GM12878 (cell line): ENCODE results near the gene HMBS.

Source experiments
- BRCA1 ChIP-seq: IDR thresholded peaks from 2 replicates; pipeline ENCODE4 v1.6.1; 2011; ENCODE audit warnings: low read depth, low read length, improper control_type of control experiment
- CHD1 ChIP-seq: IDR thresholded peaks from 2 replicates; pipeline ENCODE4 v1.6.1; 2012; ENCODE audit warnings: low read depth, low read length, improper control_type of control experiment
- EZH2 ChIP-seq: IDR thresholded peaks from 2 replicates; pipeline ENCODE4 v1.6.1; 2012; ENCODE audit warnings: low read depth, mild to moderate bottlenecking, control low read depth, inconsistent platforms, low read length, borderline replicate concordance; ENCODE audit not compliant: control insufficient read depth
- LARP7 ChIP-seq: fragments of 450-650 bp; IDR thresholded peaks from 2 replicates; pipeline ENCODE4 v1.6.1; 2017; ENCODE audit warnings: mild to moderate bottlenecking
- PBX3 ChIP-seq: IDR thresholded peaks from 2 replicates; pipeline ENCODE4 v1.6.1; 2011; ENCODE audit warnings: mild to moderate bottlenecking, low read depth, low read length, moderate library complexity; ENCODE audit not compliant: insufficient replicate concordance
- PML ChIP-seq: IDR thresholded peaks from 2 replicates; pipeline ENCODE4 v1.6.1; 2012; ENCODE audit warnings: low read length, inconsistent platforms
- REST ChIP-seq: IDR thresholded peaks from 2 replicates; pipeline ENCODE4 v1.6.1; 2012; ENCODE audit warnings: mild to moderate bottlenecking, low read depth, low read length
- SIN3A ChIP-seq: IDR thresholded peaks from 2 replicates; pipeline ENCODE4 v1.6.1; 2012; ENCODE audit warnings: low read depth, low read length, improper control_type of control experiment
- SKIL ChIP-seq: fragments of 450-650 bp; IDR thresholded peaks from 2 replicates; pipeline ENCODE4 v1.6.1; 2017; ENCODE audit warnings: mild to moderate bottlenecking, low read depth, inconsistent platforms; ENCODE audit not compliant: poor library complexity, severe bottlenecking
- ZNF24 ChIP-seq: fragments of 450-650 bp; IDR thresholded peaks from 2 replicates; pipeline ENCODE4 v1.6.1; 2017; ENCODE audit warnings: antibody characterized with exemption, mild to moderate bottlenecking
- ZNF592 ChIP-seq: fragments of 450-650 bp; IDR thresholded peaks from 2 replicates; pipeline ENCODE4 v1.6.1; 2017; ENCODE audit warnings: mild to moderate bottlenecking, moderate library complexity

- TF ChIP-seq BRCA1: no peak
- no peak for TF ChIP-seq CHD1
- TF ChIP-seq ZNF24: no peak
- TF ChIP-seq SKIL: no peak
- no peak for TF ChIP-seq PML
- no peak for TF ChIP-seq PBX3
- no peak for TF ChIP-seq REST
- no peak for TF ChIP-seq EZH2
- TF ChIP-seq SIN3A: no peak
- 0 out of 2 replicates have a peak, but pooled peaks have one; percentile 17 for TF ChIP-seq LARP7
- TF ChIP-seq ZNF592: no peak
Measured at GRCh38 chr11:119107538-119108145, 23.0 kb downstream of the HMBS start.
